Measurements from ENCODE around the gene BCAS3.
"Not testable (repeated sequence)": the region's sequence is repeated elsewhere in the genome, so short reads cannot be mapped to it uniquely, and the experiment has no call there.

GRCh38 chr17:61429831-61430230 is 752.2 kb downstream of the BCAS3 start:
- TF ChIP-seq CTCF, POLR2A (IDR thresholded peaks at IDR 0.05): not testable (repeated sequence)
